Activated CD8-positive, alpha-beta T cell treated with anti-CD3 and anti-CD28 coated beads for 36 hours (primary cell): ENCODE data around the gene HOXA5. TPM values are rescaled to one million over a fixed set of nuclear protein-coding genes. Genes with fewer than 3 reads are reported as not detected.

Source experiments
- ATAC-seq: fragments of 200-7000 bp; cut with Tn5 transposase; one replicate; pipeline ENCODE4 v1.10.0; 2021; ENCODE audit warnings: mild to moderate bottlenecking, moderate library complexity
- CTCF ChIA-PET: fragments of 350-600 bp; sonication (Branson Sonifier 250); formaldehyde crosslinking; loops from one replicate; lab custom pipeline; 2021; ENCODE audit warnings: antibody characterized with exemption; lab: Charles Lee
- POLR2A ChIA-PET: fragments of 350-600 bp; sonication (Branson Sonifier 250); formaldehyde crosslinking; loops from one replicate; lab custom pipeline; 2021; ENCODE audit warnings: antibody characterized with exemption; lab: Charles Lee
- DNase-seq: peaks from one replicate; pipeline ENCODE4 v3.0.0-alpha.2; 2020
- H3K27ac Mint-ChIP-seq: one replicate; pipeline ENCODE4 v1.8.0; 2021; ENCODE audit warnings: mild to moderate bottlenecking, mixed read lengths
- H3K27me3 Mint-ChIP-seq: one replicate; pipeline ENCODE4 v1.8.0; 2021; ENCODE audit warnings: mixed read lengths
- H3K36me3 Mint-ChIP-seq: one replicate; pipeline ENCODE4 v1.8.0; 2021; ENCODE audit warnings: low read depth, mixed read lengths
- H3K4me1 Mint-ChIP-seq: one replicate; pipeline ENCODE4 v1.8.0; 2021; ENCODE audit warnings: low read depth, mixed read lengths
- H3K4me3 Mint-ChIP-seq: one replicate; pipeline ENCODE4 v1.8.0; 2021; ENCODE audit warnings: mild to moderate bottlenecking, moderate library complexity, mixed read lengths
- H3K9me3 Mint-ChIP-seq: one replicate; pipeline ENCODE4 v1.8.0; 2021; ENCODE audit warnings: mixed read lengths
- intact Hi-C: fragments of 100-400 bp; cut with micrococcal nuclease; formaldehyde crosslinking; loops from one replicate; pipeline ENCODE4 v1.10.0; 2022
- total RNA-seq, 2 experiments: library from RNA; stranded (reverse); gene quantifications; one replicate each; pipeline ENCODE4 v1.2.3, GENCODE V29; 2021
- TF ChIP-seq, protein P1 (sequence below): fragments of 200-600 bp; IDR thresholded peaks from one replicate; pipeline ENCODE4 v1.8.0; 2022; ENCODE audit warnings: antibody characterized with exemption, mild to moderate bottlenecking

The HOXA5 gene
- total RNA-seq, 2 experiments from 2014 or later, result not detected

DNA sequence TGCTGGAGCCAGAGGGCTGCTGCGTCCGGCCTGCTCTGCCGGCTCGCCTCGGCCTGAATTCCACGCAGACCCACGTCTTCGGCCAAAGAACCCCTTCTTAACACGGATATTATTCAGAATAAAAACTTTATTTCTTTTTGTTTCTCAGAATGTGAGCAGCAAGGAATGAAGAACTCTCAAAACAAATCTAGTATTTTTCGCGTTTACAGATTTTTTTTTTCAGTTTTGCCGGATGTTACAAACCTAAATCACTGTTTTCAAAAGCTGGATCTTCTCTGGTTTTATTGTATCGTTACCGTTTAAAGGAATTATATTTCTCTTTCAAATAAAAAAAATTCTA is 36.6 kb downstream of the HOXA5 start:
- Mint-ChIP-seq H3K36me3 (no peaks in the 10 kb centered on the region), H3K4me1 (peaks cover 11% of the 10 kb centered on the region), H3K27ac (no peak overlapping the region), H3K27me3 (peaks cover 26% of the 10 kb centered on the region), H3K4me3 (no peak overlapping the region), H3K9me3 (no peaks in the 10 kb centered on the region)
- POLR2A ChIA-PET, result no interaction called here
- CTCF ChIA-PET, result no interaction called here
- TF ChIP-seq, protein P1, sequence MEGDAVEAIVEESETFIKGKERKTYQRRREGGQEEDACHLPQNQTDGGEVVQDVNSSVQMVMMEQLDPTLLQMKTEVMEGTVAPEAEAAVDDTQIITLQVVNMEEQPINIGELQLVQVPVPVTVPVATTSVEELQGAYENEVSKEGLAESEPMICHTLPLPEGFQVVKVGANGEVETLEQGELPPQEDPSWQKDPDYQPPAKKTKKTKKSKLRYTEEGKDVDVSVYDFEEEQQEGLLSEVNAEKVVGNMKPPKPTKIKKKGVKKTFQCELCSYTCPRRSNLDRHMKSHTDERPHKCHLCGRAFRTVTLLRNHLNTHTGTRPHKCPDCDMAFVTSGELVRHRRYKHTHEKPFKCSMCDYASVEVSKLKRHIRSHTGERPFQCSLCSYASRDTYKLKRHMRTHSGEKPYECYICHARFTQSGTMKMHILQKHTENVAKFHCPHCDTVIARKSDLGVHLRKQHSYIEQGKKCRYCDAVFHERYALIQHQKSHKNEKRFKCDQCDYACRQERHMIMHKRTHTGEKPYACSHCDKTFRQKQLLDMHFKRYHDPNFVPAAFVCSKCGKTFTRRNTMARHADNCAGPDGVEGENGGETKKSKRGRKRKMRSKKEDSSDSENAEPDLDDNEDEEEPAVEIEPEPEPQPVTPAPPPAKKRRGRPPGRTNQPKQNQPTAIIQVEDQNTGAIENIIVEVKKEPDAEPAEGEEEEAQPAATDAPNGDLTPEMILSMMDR, result no peak
- intact Hi-C loops, result no loop called here
- ATAC-seq (no peak), DNase-seq (no peak)

DNA sequence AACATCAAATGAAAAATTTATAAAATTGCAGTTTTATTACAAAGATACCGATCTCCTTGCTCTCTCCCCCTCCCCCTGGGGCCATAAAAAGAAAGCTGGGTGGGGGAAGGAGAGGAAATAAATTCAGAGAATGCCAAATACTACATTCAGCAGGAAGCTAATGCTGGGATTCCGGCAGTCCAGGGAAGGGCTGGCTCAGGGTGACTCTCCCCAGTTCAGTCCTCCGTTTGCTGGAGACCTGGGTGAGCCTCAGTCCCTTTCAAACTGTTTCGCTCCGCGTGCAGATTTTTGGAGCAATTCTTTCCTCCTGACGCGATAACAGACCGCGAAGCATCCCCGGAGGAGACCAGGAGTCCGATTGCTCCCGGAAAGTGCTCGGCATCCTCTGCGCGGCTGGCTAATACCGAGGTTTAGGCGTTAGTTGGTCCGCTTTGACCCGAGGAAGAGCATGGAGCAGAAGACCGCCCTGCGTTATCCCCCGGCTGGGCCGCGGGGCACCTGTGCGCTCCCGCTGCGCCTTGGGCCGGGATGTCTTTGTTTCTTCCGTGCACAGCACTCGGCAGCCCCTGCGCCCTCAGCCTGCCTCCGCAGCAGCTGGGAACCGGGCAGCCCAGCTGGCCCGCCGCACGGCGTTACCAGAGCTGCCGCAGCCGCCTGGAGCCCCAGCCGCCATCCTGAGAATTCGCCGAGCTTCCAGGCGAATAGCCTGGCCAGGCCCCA is 37.1 kb downstream of the HOXA5 start:
- H3K4me3 Mint-ChIP-seq, result no peak overlapping the region
- ATAC-seq (no peak), DNase-seq (no peak)
- peaks cover 30% of the 10 kb centered on the region for H3K27me3 Mint-ChIP-seq
- H3K27ac Mint-ChIP-seq, result no peak overlapping the region
- peaks cover 14% of the 10 kb centered on the region for H3K4me1 Mint-ChIP-seq
- CTCF ChIA-PET, result interaction anchor here (1.4 to 1.5 kb wide), 2 partner anchors 14 to 43 kb away, joined by 3 read pairs; no protein-coding TSS in a partner anchor
- H3K9me3 Mint-ChIP-seq, result no peaks in the 10 kb centered on the region
- intact Hi-C loops, result no loop called here
- TF ChIP-seq, protein P1, result no peak
- no peaks in the 10 kb centered on the region for H3K36me3 Mint-ChIP-seq
- POLR2A ChIA-PET, result no interaction called here

DNA sequence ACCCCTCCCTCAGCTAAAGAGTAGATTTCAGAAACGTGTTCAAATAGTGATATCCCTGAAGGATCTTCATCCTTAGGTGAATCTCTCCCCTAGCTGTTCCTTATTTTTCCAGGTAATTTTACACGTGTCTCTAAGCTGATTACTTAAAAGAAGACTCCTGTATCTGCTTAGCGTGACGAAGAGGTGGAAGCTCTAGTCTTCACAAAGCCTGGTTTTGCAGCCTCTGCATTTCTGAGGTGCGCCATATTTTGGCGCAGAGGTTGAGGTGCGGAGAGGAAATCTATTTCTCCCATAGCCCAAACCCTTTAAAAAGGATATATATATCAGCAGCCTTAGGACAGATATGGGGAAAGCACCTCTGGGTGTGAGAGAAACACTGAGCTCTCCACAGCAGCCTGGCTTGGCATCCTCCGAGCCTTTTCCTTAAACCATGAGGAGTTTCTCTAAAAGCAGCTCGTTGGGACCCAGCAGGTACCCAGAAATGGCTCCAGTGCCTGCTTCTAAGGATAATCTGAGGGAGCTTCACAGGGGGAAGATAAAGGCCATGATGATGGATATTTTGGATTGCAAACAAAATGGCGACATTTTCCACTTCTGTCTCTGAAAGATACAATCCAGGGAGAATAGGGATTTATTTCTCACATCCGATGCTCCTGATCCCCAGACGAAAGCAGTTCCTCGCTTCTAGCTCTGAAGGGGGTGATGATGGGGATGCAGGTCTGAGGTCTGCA is 38.0 kb downstream of the HOXA5 start:
- peaks cover 14% of the 10 kb centered on the region for H3K4me1 Mint-ChIP-seq
- TF ChIP-seq, protein P1, result no peak
- no peak overlapping the region for H3K4me3 Mint-ChIP-seq
- H3K27ac Mint-ChIP-seq, result no peak overlapping the region
- intact Hi-C loops, result no loop called here
- DNase-seq, result no peak
- no peaks in the 10 kb centered on the region for H3K9me3 Mint-ChIP-seq
- CTCF ChIA-PET, result interaction anchor here (1.1 to 1.5 kb wide), 4 partner anchors 9 to 44 kb away, joined by 3 to 4 read pairs (median 3); partner anchors contain the start of gene HOXA1
- ATAC-seq, result no peak
- peaks cover 39% of the 10 kb centered on the region for H3K27me3 Mint-ChIP-seq
- H3K36me3 Mint-ChIP-seq, result peaks cover 2% of the 10 kb centered on the region
- POLR2A ChIA-PET, result interaction anchor here (1.0 kb wide), 1 partner anchor 9 kb away, joined by 3 read pairs; no protein-coding TSS in a partner anchor

GRCh38 chr7:27104341-27105058 is 39.0 kb downstream of the HOXA5 start:
- H3K4me3 Mint-ChIP-seq, result no peak overlapping the region
- H3K4me1 Mint-ChIP-seq, result peaks cover 14% of the 10 kb centered on the region
- no peak overlapping the region for H3K27ac Mint-ChIP-seq
- TF ChIP-seq, protein P1, result no peak
- ChIA-PET CTCF (interaction anchor here (1.1 to 1.4 kb wide), 3 partner anchors 8 to 45 kb away, joined by 3 to 4 read pairs (median 3); partner anchors contain the start of gene HOXA1), POLR2A (interaction anchor here (1.0 kb wide), 1 partner anchor 8 kb away, joined by 3 read pairs; no protein-coding TSS in a partner anchor)
- intact Hi-C loops, result no loop called here
- no peak for ATAC-seq
- H3K36me3 Mint-ChIP-seq, result peaks cover 4% of the 10 kb centered on the region
- no peaks in the 10 kb centered on the region for H3K9me3 Mint-ChIP-seq
- H3K27me3 Mint-ChIP-seq, result peaks cover 45% of the 10 kb centered on the region
- no peak for DNase-seq
